ENCODE measurements around the gene RMRP.

Gene RMRP

DNA sequence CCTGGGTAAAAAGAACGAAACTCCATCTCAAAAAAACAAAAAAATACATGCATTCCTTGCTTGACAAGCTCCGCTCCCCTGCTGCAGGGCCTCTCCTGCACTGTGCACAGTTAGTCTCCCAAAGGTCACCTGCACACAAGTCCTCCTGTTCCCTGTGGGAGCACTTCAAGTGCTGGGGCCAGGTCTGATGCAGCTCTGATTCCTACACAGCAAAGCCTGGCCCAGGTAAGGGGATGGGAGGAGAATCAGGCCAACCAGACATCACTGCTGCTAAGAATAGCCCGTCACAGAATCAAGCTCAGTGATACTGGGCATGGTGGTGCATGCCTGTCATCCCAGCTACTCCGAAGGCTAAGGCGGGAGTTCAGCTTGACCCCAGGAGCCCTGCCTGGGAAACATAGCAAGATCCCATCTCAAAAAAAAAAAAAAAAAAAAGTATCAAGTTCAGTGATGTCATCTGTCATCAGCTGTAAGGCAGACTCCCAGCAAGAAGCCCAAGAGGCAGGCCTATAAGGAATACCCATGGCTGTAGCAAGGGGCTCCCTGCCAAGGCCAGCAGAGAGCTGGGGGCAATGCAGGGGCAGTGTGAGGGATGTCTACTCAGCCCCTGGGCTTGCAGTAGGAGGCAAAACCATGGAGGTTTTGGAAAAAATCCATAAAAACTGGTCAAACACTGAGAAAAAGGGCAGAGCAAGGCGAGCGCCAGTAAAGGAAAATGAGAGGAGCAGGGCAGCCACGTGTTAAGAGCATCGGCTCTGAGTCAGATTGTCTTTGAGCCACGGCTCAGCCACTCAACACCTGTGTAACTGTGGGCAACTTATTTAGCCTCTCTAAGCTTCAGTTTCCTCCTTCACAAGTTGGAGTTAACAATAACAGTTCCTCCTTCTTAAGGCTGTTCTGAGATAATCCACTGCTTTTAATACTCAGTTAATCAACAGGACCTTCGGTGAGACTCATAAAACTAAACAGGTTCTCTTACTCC lies 28.7 kb upstream of the RMRP start:
- DNase-seq = no peak

DNA sequence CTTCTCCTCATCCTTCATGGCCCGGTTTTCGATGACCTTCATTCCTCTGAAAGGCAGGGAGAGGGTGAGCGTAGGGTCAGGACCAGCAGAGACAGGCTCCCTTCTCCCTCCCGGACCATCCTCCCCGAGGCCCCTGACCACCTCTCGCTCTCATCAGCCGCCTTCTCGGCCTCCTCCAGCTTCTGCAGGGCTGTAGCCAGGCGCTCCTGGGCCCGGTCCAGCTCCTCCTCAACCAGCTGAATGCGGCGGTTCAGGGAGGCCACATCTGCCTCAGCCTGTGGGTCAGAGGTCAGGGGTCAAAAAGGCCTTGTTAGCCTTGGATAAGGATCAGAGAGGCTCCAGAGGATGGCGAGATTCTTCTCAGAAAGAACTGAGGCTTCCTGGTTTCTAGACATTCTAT lies 27.7 kb upstream of the RMRP start:
- DNase-seq = no peak

DNA sequence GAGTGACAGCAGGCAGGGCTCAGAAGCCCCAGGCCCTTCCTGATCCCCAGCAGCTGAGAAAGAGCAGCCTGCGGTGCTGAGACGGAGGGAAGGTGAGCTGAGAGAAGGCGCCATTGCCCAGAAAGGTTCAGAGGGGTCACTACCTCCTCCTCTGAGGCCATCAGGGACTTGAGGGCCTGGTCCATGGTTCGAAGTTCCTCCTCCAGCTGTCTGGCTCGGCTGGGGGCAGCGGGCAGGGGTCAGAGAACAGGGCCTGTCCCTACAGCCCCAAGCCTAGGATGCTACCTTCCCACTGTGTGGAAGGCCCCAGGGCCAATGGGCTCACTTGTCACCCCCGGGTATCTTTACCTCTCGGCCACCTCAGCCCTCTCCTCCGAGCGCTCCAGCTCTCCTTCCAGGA lies 27.1 kb upstream of the RMRP start:
- DNase-seq = no peak

DNA sequence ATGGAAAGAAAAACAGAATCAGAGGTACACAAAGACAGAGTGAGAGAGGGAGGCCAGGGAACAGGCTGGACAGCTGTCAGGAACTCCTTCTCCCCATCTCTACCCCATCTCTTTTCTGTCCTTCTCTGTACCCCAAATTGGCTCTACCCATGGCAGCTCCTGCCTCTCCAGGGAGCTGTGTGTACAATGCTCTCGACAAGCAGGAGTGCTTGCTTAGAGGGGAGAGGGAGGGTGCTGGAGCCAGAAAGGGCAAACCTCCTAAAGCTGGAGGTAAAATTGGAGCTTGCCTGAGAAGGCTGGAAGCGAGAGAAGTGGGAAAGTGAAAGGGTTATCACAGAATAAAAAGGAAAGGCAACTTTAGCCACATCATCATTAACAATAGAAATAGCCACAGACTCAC lies 25.5 kb upstream of the RMRP start:
- no peak for DNase-seq

DNA sequence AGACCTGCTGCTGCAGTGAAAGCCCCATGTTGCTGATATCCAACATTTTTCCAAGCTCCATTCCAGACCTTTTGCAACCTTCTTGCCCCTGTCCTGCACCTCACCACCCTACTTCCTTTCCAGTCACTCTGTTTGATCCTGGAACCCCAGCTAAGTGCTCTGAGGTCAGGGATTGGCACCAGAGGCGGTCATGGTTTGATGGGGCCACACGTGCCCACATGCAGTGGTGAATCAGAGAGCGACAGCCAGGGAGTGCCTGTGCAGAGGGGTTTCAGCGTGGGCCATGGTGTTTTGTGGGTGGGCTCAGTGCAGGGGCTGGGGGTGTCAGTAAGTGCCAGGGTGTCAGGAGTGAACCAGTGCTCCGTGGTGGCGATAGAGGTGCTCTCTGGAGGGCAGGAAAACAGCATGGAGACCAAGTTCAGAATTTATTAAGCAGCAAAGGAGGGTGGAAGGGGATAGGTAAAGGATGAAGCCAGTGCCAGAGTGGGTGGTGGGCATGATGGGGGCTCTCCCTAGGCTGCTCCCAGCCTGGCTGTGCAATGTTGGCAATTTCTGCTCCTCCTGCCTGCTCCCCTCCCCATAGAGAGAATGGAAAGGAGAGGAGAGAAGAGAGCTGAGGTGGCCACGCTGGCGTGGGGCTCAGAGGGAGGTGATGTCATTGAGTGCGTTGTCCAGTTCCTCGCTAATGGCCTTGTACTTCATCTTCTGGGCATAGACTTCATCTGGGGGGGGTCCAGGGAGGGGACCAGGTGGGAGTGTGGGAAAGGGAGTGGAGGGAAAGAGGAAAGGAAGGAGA lies 24.9 kb upstream of the RMRP start:
- DNase-seq = no peak

DNA sequence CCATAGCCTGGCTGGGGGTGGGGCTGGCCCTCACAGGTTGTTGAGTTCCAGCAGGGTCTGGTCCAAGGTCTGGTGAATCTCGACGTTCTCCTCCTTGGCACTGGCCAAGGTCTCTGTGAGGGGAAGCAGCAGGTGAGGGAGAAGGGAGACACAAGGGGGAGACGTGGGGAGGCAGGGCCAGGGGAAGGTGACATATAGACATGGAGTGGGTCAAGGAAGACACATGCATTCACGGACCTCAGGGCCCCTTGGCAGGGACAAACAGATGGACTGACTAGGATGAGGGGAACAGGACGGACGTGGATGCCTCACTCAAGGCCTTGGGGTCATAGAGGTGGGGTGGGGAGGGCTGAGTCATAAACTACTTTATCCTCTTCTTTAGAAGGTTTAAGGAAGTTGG lies 24.2 kb upstream of the RMRP start:
- DNase-seq = no peak

GRCh38 chr9:35681341-35682002 lies 23.7 kb upstream of the RMRP start:
- no peak for DNase-seq

DNA sequence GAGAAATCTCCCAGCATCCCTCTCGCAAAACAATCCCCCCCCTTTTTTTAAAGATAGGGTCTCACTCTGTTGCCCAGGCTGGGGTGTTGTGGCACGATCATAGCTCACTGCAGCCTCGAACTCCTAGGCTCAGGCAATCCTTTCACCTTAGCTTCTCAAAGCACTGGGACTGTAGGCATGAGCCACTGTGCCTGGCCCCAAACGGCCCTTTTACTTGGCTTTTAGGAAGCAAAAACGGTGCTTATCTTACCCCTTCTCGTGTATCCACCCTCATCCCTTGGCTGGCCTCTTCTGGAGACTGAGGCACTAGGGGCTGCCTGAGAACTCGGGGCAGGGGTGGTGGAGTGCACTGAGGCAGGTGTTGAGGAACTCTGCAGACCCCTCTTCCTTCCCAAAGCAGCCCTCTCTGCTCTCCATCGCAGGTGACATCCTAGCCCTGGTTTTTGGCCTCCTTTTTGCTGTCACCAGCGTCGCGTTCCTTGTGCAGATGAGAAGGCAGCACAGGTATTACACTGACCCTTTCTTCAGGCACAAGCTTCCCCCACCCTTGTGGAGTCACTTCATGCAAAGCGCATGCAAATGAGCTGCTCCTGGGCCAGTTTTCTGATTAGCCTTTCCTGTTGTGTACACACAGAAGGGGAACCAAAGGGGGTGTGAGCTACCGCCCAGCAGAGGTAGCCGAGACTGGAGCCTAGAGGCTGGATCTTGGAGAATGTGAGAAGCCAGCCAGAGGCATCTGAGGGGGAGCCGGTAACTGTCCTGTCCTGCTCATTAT lies 22.7 kb upstream of the RMRP start:
- no peak for DNase-seq

- no peak for DNase-seq
Measured at GRCh38 chr9:35679766-35680330, 22.0 kb upstream of the RMRP start.

- DNase-seq = no peak
Measured at GRCh38 chr9:35679091-35679490, 21.3 kb upstream of the RMRP start.

- DNase-seq = no peak
Measured at GRCh38 chr9:35675732-35676392, 18.0 kb upstream of the RMRP start.

DNA sequence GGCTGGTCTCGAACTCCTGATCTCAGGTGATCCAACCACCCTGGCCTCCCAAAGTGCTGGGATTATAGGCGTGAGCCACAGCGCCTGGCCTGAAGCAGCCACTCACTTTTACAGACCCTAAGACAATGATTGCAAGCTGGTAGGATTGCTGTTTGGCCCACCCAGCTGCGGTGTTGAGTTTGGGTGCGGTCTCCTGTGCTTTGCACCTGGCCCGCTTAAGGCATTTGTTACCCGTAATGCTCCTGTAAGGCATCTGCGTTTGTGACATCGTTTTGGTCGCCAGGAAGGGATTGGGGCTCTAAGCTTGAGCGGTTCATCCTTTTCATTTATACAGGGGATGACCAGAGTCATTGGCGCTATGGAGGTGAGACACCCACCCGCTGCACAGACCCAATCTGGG lies 17.4 kb upstream of the RMRP start:
- no peak for DNase-seq

DNA sequence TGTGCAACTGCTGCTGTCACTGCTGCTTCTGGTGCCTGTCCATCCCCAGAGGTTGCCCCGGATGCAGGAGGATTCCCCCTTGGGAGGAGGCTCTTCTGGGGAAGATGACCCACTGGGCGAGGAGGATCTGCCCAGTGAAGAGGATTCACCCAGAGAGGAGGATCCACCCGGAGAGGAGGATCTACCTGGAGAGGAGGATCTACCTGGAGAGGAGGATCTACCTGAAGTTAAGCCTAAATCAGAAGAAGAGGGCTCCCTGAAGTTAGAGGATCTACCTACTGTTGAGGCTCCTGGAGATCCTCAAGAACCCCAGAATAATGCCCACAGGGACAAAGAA lies 16.2 kb upstream of the RMRP start:
- no peak for DNase-seq

DNA sequence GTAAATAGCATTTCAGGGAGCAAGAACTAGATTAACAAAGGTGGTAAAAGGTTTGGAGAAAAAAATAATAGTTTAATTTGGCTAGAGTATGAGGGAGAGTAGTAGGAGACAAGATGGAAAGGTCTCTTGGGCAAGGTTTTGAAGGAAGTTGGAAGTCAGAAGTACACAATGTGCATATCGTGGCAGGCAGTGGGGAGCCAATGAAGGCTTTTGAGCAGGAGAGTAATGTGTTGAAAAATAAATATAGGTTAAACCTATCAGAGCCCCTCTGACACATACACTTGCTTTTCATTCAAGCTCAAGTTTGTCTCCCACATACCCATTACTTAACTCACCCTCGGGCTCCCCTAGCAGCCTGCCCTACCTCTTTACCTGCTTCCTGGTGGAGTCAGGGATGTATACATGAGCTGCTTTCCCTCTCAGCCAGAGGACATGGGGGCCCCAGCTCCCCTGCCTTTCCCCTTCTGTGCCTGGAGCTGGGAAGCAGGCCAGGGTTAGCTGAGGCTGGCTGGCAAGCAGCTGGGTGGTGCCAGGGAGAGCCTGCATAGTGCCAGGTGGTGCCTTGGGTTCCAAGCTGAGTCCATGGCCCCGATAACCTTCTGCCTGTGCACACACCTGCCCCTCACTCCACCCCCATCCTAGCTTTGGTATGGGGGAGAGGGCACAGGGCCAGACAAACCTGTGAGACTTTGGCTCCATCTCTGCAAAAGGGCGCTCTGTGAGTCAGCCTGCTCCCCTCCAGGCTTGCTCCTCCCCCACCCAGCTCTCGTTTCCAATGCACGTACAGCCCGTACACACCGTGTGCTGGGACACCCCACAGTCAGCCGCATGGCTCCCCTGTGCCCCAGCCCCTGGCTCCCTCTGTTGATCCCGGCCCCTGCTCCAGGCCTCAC lies 15.6 kb upstream of the RMRP start, which contains the start of gene CA9:
Gene CA9, plus strand, starts transcription at position 797 of the 893 bp plus-strand sequence. Its CDS starts 32 bp downstream, at position 829.
- DNase-seq = no peak

DNA sequence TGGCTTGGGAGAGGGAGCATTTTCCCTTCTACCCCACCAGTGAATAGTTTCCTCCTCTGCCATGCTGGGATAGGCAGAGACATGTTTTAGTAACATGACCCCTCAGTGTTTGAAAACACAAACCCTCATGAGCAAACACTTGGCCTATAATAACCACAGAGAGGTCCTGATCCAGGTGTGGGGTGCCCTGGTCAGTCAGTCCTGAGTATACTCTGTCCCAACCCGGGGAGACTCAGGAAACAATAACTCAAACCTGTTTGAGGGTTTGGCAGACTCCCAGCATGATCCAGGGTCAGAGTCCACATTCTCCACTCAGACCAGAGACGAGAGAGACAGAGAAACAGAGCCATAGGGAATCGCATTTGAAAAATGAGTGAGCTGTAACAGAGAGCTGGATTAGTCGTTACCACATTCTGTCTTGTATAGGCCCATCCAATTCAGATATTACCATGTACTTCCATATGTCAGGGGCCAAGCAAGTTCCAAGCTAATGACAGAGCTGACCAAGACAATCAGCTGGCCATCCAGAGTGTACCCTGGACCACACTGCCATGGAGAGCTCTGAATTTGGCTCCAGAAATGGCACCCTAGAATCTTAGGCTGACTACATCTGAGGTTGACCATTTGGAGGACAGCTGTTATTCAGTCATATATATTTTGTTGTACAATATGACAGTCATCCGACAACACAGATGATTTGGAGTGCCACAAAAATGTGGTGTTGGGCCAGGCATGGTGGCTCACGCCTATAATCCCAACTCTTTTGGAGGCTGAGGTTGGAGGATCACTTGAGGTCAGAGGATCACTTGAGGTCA lies 11.7 kb upstream of the RMRP start:
- no peak for DNase-seq

GRCh38 chr9:35667939-35668338 lies 10.1 kb upstream of the RMRP start:
- no peak for DNase-seq

DNA sequence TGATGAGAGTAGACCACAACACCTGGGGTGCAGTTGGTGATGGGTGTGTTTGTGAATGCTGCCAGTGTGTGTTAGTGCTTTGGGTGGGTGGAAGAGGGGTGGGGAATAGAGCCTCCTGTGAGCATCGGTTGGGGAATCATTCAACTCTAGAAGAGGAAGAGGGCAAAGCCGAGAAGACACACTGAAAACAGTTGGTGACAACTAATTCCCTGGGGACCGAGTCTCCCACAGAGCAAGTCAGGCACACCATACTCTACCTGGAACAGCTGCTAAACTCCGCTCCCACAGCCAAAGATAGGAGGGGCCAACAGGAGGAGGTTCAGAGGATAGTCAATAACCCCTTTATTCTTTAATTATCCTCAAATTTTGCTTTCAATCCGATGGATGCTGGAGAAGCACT lies 8.7 kb upstream of the RMRP start:
- no peak for DNase-seq

DNA sequence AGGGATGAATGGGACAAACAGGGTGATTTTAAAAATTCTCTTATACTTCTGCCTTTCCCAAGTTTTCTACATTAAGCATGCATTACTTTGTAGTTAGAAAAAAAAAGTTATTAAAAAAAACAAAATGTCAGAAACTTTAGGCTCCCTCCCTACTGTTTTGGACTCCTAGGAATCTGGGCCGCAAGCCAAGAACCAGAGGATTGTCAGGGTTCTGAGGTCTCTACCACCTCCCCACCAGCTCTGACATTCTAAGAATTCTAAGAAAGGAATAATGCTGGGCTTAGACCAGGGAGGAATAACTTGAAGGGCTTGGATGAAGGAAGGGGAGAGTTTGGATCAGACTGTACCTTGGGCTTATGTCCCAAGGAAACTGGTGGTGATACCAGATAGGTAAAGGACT lies 8.2 kb upstream of the RMRP start:
- no peak for DNase-seq

- no peak for DNase-seq
Measured at GRCh38 chr9:35665471-35665818, 7.6 kb upstream of the RMRP start.
